Natural killer cell (primary cell): ENCODE data around the gene PLD4. TPM values are rescaled to one million over a fixed set of nuclear protein-coding genes. Genes with fewer than 3 reads are reported as not detected.

Experiments
- ATAC-seq, 3 donors: fragments of 150-1000 bp in 2 of 3; fragments of 200-7000 bp in 1 of 3; cut with Tn5 transposase; 1 replicate in 1 of 3; 2 replicates in 2 of 3; pipeline ENCODE4 v1.10.0; 2021; ENCODE audit warnings: mild to moderate bottlenecking in 2 of 3, moderate library complexity in 2 of 3
- DNase-seq, 2 donors: peaks; one replicate each; pipeline versions ENCODE4 v3.0.0 to v3.0.0-alpha.2; 2013 to 2021; ENCODE audit warnings: mixed read lengths in 1 of 2
- H3K27ac ChIP-seq: one replicate; pipeline ENCODE4 v1.5.1; 2013; ENCODE audit warnings: mild to moderate bottlenecking, low read length
- H3K27me3 ChIP-seq: one replicate; pipeline ENCODE4 v1.6.1; 2013; ENCODE audit warnings: low read length; ENCODE audit not compliant: control insufficient read depth, insufficient read depth
- H3K36me3 ChIP-seq: one replicate; pipeline ENCODE4 v1.6.1; 2013; ENCODE audit warnings: low read length; ENCODE audit not compliant: control insufficient read depth, insufficient read depth
- H3K4me1 ChIP-seq: one replicate; pipeline ENCODE4 v1.6.1; 2013; ENCODE audit warnings: low read length; ENCODE audit not compliant: control insufficient read depth, insufficient read depth
- H3K4me3 ChIP-seq: one replicate; pipeline ENCODE4 v1.5.1; 2013; ENCODE audit warnings: low read length
- H3K9me3 ChIP-seq: one replicate; pipeline ENCODE4 v1.6.1; 2013; ENCODE audit warnings: low read length; ENCODE audit not compliant: control insufficient read depth, insufficient read depth
- H3K27ac Mint-ChIP-seq, 2 donors: one replicate each; pipeline ENCODE4 v1.8.0; 2022; ENCODE audit warnings: mild to moderate bottlenecking in 2 of 2, mixed read lengths in 2 of 2, moderate library complexity in 1 of 2
- H3K27me3 Mint-ChIP-seq, 2 donors: one replicate each; pipeline ENCODE4 v1.8.0; 2022; ENCODE audit warnings: low read depth in 2 of 2, mixed read lengths in 2 of 2
- H3K36me3 Mint-ChIP-seq: one replicate; pipeline ENCODE4 v1.8.0; 2022; ENCODE audit warnings: mixed read lengths
- H3K4me1 Mint-ChIP-seq, 2 donors: one replicate each; pipeline ENCODE4 v1.8.0; 2022; ENCODE audit warnings: mixed read lengths in 2 of 2
- H3K4me3 Mint-ChIP-seq: one replicate; pipeline ENCODE4 v1.8.0; 2022; ENCODE audit warnings: mild to moderate bottlenecking, moderate library complexity, mixed read lengths
- H3K9me3 Mint-ChIP-seq, 2 donors: one replicate each; pipeline ENCODE4 v1.8.0; 2022; ENCODE audit warnings: mixed read lengths in 2 of 2
- CTCF ChIP-seq: fragments of 200-600 bp; IDR thresholded peaks from one replicate; pipeline ENCODE4 v1.8.0; 2022; ENCODE audit warnings: antibody characterized with exemption
- WGBS: methylation state at CpG from one replicate; pipeline ENCODE4 v1.1.7; 2013; ENCODE audit warnings: missing lambda C conversion rate; ENCODE audit not compliant: insufficient coverage; 5-methylcytosine and 5-hydroxymethylcytosine counted together
- intact Hi-C: fragments of 100-400 bp; cut with micrococcal nuclease; formaldehyde crosslinking; loops from one replicate; pipeline ENCODE4 v1.14.2; 2022
- total RNA-seq, 4 donors: library from RNA; stranded (reverse); fragments of 120-200 nt in 1 of 4; gene quantifications; one replicate each; pipeline versions ENCODE4 v1.2.3 to v1.2.4, GENCODE V29; 2013 to 2022

Gene PLD4
- total RNA-seq, 3 donors from 2014 or later (not counting 1 experiment from before 2014, with no cell fraction given) = 1.7 to 7.2 (median 2.9) TPM

GRCh38 chr14:104880584-104881210 lies 44.0 kb upstream of the PLD4 start:
- H3K4me1 ChIP-seq = no peaks in the 10 kb centered on the region
- intact Hi-C loops = no loop called here
- WGBS = 84% methylated on average over 7 of the region's 7 CpGs
- H3K27me3 ChIP-seq = no peaks in the 10 kb centered on the region
- H3K4me3 Mint-ChIP-seq = no peak overlapping the region
- H3K27ac ChIP-seq = no peak overlapping the region
- H3K9me3 ChIP-seq = no peaks in the 10 kb centered on the region
- H3K27ac Mint-ChIP-seq = no peak overlapping the region
- H3K36me3 Mint-ChIP-seq = no peaks in the 10 kb centered on the region
- TF ChIP-seq CTCF = no peak
- DNase-seq = no peak
- no peaks in the 10 kb centered on the region for H3K4me1 Mint-ChIP-seq
- no peaks in the 10 kb centered on the region for H3K9me3 Mint-ChIP-seq
- no peaks in the 10 kb centered on the region for H3K27me3 Mint-ChIP-seq
- H3K36me3 ChIP-seq = no peaks in the 10 kb centered on the region
- ATAC-seq = peak in 1 of 3 donors; percentile 31
- no peak overlapping the region for H3K4me3 ChIP-seq

- no peaks in the 10 kb centered on the region for H3K36me3 ChIP-seq
- no peak overlapping the region for H3K27ac ChIP-seq
- H3K4me1 ChIP-seq = no peaks in the 10 kb centered on the region
- no peaks in the 10 kb centered on the region for H3K9me3 ChIP-seq
- no peak for TF ChIP-seq CTCF
- H3K4me1 Mint-ChIP-seq = no peaks in the 10 kb centered on the region
- H3K4me3 ChIP-seq = no peak overlapping the region
- 83% methylated on average over 13 of the region's 13 CpGs for WGBS
- no peaks in the 10 kb centered on the region for H3K36me3 Mint-ChIP-seq
- H3K27me3 Mint-ChIP-seq = no peaks in the 10 kb centered on the region
- H3K27ac Mint-ChIP-seq = no peak overlapping the region
- ATAC-seq (no peak), DNase-seq (no peak)
- intact Hi-C loops = no loop called here
- H3K4me3 Mint-ChIP-seq = no peak overlapping the region
- no peaks in the 10 kb centered on the region for H3K27me3 ChIP-seq
- H3K9me3 Mint-ChIP-seq = no peaks in the 10 kb centered on the region
These were observed 43.2 kb upstream of the PLD4 start for GRCh38 chr14:104881369-104881979.

GRCh38 chr14:104882325-104882973 lies 42.2 kb upstream of the PLD4 start:
- Mint-ChIP-seq H3K27me3 (no peaks in the 10 kb centered on the region), H3K4me3 (no peak overlapping the region), H3K36me3 (no peaks in the 10 kb centered on the region), H3K9me3 (no peaks in the 10 kb centered on the region), H3K4me1 (no peaks in the 10 kb centered on the region), H3K27ac (no peak overlapping the region)
- Histone ChIP-seq H3K36me3 (no peaks in the 10 kb centered on the region), H3K4me1 (no peaks in the 10 kb centered on the region), H3K4me3 (no peak overlapping the region), H3K27ac (no peak overlapping the region), H3K9me3 (no peaks in the 10 kb centered on the region), H3K27me3 (no peaks in the 10 kb centered on the region)
- WGBS = 84% methylated on average over 13 of the region's 13 CpGs
- no peak for DNase-seq
- ATAC-seq = no peak
- intact Hi-C loops = no loop called here
- TF ChIP-seq CTCF = no peak
